Kidney epithelial cell (primary cell): ENCODE results near the gene SIK3. TPM values are rescaled to one million over a fixed set of nuclear protein-coding genes. Genes with fewer than 3 reads are reported as not detected.

Source experiments
- DNase-seq: peaks from one replicate; pipeline ENCODE4 v3.0.0-alpha.2; 2010; ENCODE audit warnings: low read depth
- H3K27me3 ChIP-seq: 2 replicates; pipeline ENCODE4 v1.6.0; 2011; ENCODE audit warnings: low read length; ENCODE audit not compliant: control insufficient read depth, insufficient read depth
- H3K36me3 ChIP-seq: 2 replicates; pipeline ENCODE4 v1.5.1; 2011; ENCODE audit warnings: low read length; ENCODE audit not compliant: control insufficient read depth, insufficient read depth
- H3K4me3 ChIP-seq: 2 replicates; pipeline ENCODE4 v1.5.1; 2011; ENCODE audit warnings: low read depth, mild to moderate bottlenecking, control low read depth, low read length
- total RNA-seq: library from RNA; depleted of rRNA; stranded (reverse); fragments of >200 nt; gene quantifications from 2 replicates; pipeline ENCODE4 v1.2.3, GENCODE V29; 2015
- TF ChIP-seq, protein P1 (sequence below): IDR thresholded peaks from 2 replicates; pipeline ENCODE4 v1.5.1; 2011; ENCODE audit warnings: mild to moderate bottlenecking, moderate library complexity, low read length, control low read depth, inconsistent platforms; ENCODE audit not compliant: insufficient read depth, poor library complexity, severe bottlenecking

SIK3 gene
- total RNA-seq, 1 donor from 2014 or later, result 12.9 TPM

GRCh38 chr11:116796548-116796947 lies 301.7 kb downstream of the SIK3 start:
- no peak for DNase-seq
- Histone ChIP-seq H3K36me3 (no peaks in the 10 kb centered on the region), H3K4me3 (no peak overlapping the region), H3K27me3 (no peaks in the 10 kb centered on the region)
- TF ChIP-seq, protein P1, sequence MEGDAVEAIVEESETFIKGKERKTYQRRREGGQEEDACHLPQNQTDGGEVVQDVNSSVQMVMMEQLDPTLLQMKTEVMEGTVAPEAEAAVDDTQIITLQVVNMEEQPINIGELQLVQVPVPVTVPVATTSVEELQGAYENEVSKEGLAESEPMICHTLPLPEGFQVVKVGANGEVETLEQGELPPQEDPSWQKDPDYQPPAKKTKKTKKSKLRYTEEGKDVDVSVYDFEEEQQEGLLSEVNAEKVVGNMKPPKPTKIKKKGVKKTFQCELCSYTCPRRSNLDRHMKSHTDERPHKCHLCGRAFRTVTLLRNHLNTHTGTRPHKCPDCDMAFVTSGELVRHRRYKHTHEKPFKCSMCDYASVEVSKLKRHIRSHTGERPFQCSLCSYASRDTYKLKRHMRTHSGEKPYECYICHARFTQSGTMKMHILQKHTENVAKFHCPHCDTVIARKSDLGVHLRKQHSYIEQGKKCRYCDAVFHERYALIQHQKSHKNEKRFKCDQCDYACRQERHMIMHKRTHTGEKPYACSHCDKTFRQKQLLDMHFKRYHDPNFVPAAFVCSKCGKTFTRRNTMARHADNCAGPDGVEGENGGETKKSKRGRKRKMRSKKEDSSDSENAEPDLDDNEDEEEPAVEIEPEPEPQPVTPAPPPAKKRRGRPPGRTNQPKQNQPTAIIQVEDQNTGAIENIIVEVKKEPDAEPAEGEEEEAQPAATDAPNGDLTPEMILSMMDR, result no peak

DNA sequence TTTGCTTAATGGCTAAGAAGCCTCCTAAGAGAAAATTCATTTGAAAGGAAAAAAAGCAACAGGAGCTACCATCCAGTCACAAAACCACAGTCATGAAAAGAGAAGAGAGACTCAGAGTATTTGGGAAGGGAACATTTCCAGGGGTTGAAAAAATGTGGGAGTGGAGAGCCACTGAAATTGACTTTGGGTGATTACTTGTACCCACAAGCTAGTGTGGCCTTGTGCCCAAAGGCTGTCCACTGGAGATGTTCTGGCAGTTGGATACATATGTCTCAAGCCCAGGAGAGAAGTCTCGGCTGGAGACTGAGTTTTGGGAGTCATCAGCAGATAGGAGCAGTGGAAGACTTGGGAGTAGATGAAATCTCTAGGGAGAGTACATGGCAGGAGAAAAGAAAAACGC lies 303.4 kb downstream of the SIK3 start:
- Histone ChIP-seq H3K27me3 (peaks cover 2% of the 10 kb centered on the region), H3K4me3 (no peak overlapping the region), H3K36me3 (no peaks in the 10 kb centered on the region)
- TF ChIP-seq, protein P1, result no peak
- DNase-seq, result no peak

- TF ChIP-seq, protein P1, result no peak
- no peak for DNase-seq
Observed at GRCh38 chr11:116793772-116794097, 304.5 kb downstream of the SIK3 start.

More at GRCh38 chr11:116793772-116794097, 304.5 kb downstream of the SIK3 start:
- no peak overlapping the region for H3K4me3 ChIP-seq
- peaks cover 2% of the 10 kb centered on the region for H3K27me3 ChIP-seq
- no peaks in the 10 kb centered on the region for H3K36me3 ChIP-seq

Other genes with a start within 250 kb of the SIK3 start
- gene PAFAH1B2, start 45.9 kb upstream of the SIK3 start, total RNA-seq, result 104 and 116 TPM in 2 replicates
- gene SIDT2, start 80.3 kb upstream of the SIK3 start, total RNA-seq, result 12.9 and 14.6 TPM in 2 replicates
- 1,785 and 1,816 TPM in 2 replicates for gene TAGLN, start 100.9 kb upstream of the SIK3 start, total RNA-seq
- 38.3 and 51.8 TPM in 2 replicates for gene PCSK7, start 133.6 kb upstream of the SIK3 start, total RNA-seq
- gene RNF214, start 134.2 kb upstream of the SIK3 start, total RNA-seq, result 11.7 and 14.0 TPM in 2 replicates
- gene BACE1-AS, start 192.9 kb upstream of the SIK3 start, total RNA-seq, result 4.9 and 5.9 TPM in 2 replicates
- gene BACE1, start 217.8 kb upstream of the SIK3 start, total RNA-seq, result 13.6 and 17.2 TPM in 2 replicates
- gene CEP164, start 229.4 kb upstream of the SIK3 start, total RNA-seq, result 27.5 and 28.8 TPM in 2 replicates